Duodenal mucosa (tissue), 2 donors: Measurements from ENCODE around the gene NSUN5.

Source experiments
- H3K27ac ChIP-seq: one replicate; pipeline ENCODE4 v1.7.0; 2013; ENCODE audit warnings: low read depth, low read length
- H3K27me3 ChIP-seq, 2 donors: one replicate each; pipeline ENCODE4 v1.7.0; 2013; ENCODE audit warnings: low read length in 2 of 2, control low read depth in 1 of 2; ENCODE audit not compliant: insufficient read depth in 2 of 2, control insufficient read depth in 1 of 2
- H3K36me3 ChIP-seq, 2 donors: one replicate each; pipeline ENCODE4 v1.7.0; 2013; ENCODE audit warnings: low read length in 2 of 2, control low read depth in 1 of 2; ENCODE audit not compliant: insufficient read depth in 2 of 2, control insufficient read depth in 1 of 2
- H3K4me1 ChIP-seq, 2 donors: one replicate each; pipeline ENCODE4 v1.7.0; 2013; ENCODE audit warnings: low read length in 2 of 2, control low read depth in 1 of 2; ENCODE audit not compliant: insufficient read depth in 2 of 2, control insufficient read depth in 1 of 2
- H3K4me3 ChIP-seq, 2 donors: one replicate each; pipeline ENCODE4 v1.7.0; 2013; ENCODE audit warnings: low read length in 2 of 2, low read depth in 1 of 2
- H3K9ac ChIP-seq, 2 donors: one replicate each; pipeline ENCODE4 v1.7.0; 2013; ENCODE audit warnings: low read length in 2 of 2, low read depth in 1 of 2
- H3K9me3 ChIP-seq, 2 donors: one replicate each; pipeline ENCODE4 v1.7.0; 2013; ENCODE audit warnings: low read length in 2 of 2, control low read depth in 1 of 2; ENCODE audit not compliant: control insufficient read depth in 1 of 2

The NSUN5 gene

DNA sequence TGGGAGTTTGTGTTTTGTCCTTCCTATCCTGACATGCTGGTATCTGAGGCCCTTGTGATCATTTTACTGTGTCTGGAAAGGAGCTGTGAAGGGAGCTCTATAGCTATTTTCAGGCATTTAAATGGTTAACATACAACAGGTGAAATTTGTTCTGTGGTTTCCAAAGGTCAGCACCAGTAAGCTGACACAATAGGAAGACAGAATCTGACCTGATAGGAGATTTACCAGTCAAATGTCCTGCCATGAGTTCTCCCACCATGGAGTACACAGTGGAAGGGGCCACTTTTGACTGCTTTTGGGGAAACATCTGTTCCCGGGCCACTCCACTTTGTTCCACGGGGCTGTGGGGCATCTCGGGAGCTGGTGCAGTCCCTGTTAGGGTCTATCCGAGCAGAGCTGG, 36.9 kb upstream of the NSUN5 start:
- Histone ChIP-seq H3K36me3 (no peaks in the 10 kb centered on the region), H3K9ac (no peak overlapping the region), H3K27ac (no peak overlapping the region), H3K27me3 (no peaks in the 10 kb centered on the region), H3K4me3 (no peak overlapping the region), H3K4me1 (peaks cover 0 to 8% of the 10 kb centered on the region in 2 donors), H3K9me3 (no peaks in the 10 kb centered on the region)

DNA sequence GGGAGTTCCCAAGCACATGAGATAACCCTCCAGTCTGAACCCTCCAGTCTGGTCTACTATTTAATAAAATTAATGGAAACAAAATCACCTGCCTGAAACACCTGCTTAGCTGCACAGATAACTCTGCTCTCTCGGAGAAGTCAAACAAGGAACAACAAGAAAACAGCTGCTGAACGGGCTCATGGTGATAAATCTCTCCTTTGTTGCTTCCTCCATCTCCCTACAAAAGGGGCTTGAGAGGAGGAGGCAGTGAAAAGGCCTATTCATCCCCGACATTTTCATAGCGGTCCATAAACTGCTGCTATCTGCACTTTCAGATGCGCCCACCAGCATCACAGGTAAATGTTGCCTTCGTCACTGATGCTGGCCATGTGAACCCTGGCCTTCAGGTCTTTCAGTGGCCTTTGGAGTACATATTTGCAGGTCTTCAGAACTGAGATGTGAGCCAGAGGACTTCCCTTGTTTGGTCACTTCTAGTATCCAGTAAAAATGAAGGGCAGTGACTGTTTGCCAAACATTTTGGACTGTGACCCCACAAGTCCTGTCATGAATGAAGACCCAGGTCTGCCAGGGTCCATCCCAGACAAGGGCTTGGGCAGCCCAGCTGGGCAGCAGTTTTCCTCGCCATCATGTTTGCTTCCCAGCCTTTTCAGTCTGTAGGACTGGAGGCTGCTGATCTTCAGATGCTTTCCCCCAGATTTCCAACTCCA, 35.2 kb upstream of the NSUN5 start:
- H3K4me3 ChIP-seq = no peak overlapping the region
- H3K9ac ChIP-seq = no peak overlapping the region
- no peaks in the 10 kb centered on the region for H3K9me3 ChIP-seq
- H3K36me3 ChIP-seq = no peaks in the 10 kb centered on the region
- peaks cover 0 to 8% of the 10 kb centered on the region in 2 donors for H3K4me1 ChIP-seq
- no peak overlapping the region for H3K27ac ChIP-seq
- H3K27me3 ChIP-seq = no peaks in the 10 kb centered on the region

DNA sequence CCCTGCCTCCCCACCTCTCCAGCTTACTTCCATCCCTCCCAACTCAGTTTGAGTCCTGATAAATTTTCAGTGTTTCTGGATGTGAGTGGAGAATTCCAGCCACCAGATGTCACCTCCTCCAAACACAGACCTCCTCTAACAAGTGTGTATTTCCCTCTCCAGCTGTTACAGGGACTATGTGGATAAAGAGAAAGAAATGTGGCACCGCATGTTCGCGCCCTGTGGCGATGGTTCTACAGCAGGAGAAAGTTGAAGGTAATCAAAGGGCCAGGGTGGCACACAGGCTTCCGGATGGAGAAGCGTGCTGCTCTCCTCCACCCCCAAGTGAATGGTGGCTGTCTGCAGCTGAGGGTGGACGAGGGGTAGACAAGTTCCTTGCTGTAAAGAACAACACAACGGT, 34.0 kb upstream of the NSUN5 start:
- H3K36me3 ChIP-seq = no peaks in the 10 kb centered on the region
- no peak overlapping the region for H3K4me3 ChIP-seq
- H3K9ac ChIP-seq = no peak overlapping the region
- no peak overlapping the region for H3K27ac ChIP-seq
- H3K27me3 ChIP-seq = no peaks in the 10 kb centered on the region
- H3K9me3 ChIP-seq = no peaks in the 10 kb centered on the region
- peaks cover 0 to 8% of the 10 kb centered on the region in 2 donors for H3K4me1 ChIP-seq

DNA sequence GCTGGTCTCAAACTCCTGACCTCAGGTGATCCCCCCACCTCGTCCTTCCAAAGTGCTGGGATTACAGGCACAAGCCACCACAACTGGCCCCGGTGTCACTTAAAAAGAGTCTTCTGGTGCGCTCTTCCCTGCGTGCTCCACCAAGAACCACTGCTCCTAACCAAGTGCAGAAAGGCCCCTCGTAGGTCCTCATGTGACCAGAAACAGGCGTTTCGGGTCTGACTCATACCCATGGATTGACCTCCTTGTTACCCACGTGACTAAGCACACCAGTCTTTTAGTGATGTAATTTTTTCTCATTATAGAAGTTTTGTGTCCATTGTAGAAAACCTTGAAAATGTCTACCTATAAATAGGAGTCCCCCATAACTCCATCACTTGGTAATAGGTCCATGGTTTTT, 33.3 kb upstream of the NSUN5 start:
- Histone ChIP-seq H3K4me1 (peaks cover 0 to 8% of the 10 kb centered on the region in 2 donors), H3K4me3 (no peak overlapping the region), H3K9me3 (no peaks in the 10 kb centered on the region), H3K27ac (no peak overlapping the region), H3K36me3 (no peaks in the 10 kb centered on the region), H3K9ac (no peak overlapping the region), H3K27me3 (no peaks in the 10 kb centered on the region)

DNA sequence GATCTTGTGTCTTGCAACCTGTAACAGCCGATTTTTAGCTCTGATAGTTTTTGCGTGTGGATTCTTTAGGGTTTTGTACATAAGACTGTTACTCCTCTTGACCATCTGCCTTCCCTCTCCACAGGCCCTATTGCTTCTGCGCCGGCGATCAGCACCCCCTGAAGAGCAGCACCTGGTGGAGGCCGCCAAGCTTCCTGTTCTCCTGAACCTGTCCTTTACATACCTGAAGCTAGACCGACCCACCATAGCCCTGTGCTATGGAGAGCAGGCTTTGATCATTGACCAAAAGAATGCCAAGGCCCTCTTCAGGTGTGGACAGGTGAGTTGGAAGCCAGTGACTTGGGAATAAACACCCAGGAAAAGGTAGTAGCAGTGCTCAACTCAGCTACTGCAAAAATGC, 31.9 kb upstream of the NSUN5 start:
- Histone ChIP-seq H3K9me3 (no peaks in the 10 kb centered on the region), H3K4me3 (no peak overlapping the region), H3K27ac (no peak overlapping the region), H3K4me1 (peaks cover 0 to 5% of the 10 kb centered on the region in 2 donors), H3K9ac (no peak overlapping the region), H3K27me3 (no peaks in the 10 kb centered on the region), H3K36me3 (no peaks in the 10 kb centered on the region)

DNA sequence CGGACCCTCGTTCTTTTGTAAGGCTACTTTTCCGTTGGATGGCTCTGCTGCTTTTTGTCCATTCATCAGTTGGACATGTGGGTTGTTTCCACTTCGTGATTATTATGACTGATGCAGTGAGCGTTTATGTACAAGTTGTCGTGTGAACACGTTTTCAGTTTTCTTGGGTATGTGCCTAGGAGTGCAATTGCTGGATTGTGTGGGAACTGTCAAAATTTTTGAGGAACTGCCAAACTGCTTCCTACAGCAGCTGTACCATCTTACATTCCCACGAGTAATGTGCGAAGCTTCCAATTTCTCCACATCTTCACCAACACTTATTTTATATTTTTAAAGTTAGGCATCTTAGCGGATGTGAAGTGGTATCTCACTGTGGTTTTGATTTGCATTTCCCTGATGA, 29.7 kb upstream of the NSUN5 start:
- H3K36me3 ChIP-seq = no peaks in the 10 kb centered on the region
- H3K27me3 ChIP-seq = no peaks in the 10 kb centered on the region
- H3K9ac ChIP-seq = no peak overlapping the region
- no peaks in the 10 kb centered on the region for H3K4me1 ChIP-seq
- H3K9me3 ChIP-seq = no peaks in the 10 kb centered on the region
- H3K27ac ChIP-seq = no peak overlapping the region
- H3K4me3 ChIP-seq = no peak overlapping the region

DNA sequence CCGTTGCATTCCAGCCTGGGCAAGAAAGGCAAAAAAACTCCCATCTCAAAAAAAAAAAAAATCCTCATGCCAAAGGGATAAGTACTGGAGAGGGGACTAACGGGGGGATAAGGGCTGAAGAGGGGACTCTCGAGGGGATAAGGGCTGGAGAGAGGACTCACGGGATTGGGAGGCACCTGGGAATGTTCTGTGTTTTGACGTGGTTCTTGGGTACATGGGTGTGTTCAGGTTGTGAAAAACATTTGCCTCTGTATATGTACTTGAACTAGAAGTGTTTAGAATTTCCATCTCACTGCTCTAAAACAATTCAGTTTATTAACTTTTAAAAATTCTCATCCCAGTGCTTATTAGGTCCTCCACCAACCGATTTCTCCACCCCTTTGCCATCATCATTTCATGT, 23.8 kb upstream of the NSUN5 start:
- Histone ChIP-seq H3K27me3 (no peaks in the 10 kb centered on the region), H3K36me3 (no peaks in the 10 kb centered on the region), H3K4me1 (no peaks in the 10 kb centered on the region), H3K9ac (no peak overlapping the region), H3K4me3 (no peak overlapping the region), H3K9me3 (no peaks in the 10 kb centered on the region), H3K27ac (no peak overlapping the region)

DNA sequence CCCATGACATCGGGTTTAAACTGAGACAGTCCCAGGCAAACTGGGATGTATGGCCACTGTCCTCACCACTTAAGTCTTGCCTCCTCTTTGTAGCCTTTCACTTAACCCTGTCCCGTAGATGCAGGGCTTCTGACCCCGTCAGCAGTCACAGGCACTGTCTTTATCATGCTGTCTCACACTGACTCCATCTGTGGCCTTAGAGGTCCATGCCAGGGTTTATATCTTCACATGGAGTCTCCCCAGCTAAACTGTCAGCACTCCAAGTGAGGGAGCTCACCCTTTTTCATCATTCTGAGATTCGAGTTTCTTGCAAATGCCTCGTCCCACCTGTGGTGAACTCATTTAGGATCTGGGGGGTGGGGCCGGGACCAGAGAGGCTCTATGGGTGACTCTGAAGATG, 22.1 kb upstream of the NSUN5 start:
- Histone ChIP-seq H3K27me3 (no peaks in the 10 kb centered on the region), H3K4me1 (no peaks in the 10 kb centered on the region), H3K4me3 (no peak overlapping the region), H3K36me3 (no peaks in the 10 kb centered on the region), H3K27ac (no peak overlapping the region), H3K9ac (no peak overlapping the region), H3K9me3 (no peaks in the 10 kb centered on the region)

DNA sequence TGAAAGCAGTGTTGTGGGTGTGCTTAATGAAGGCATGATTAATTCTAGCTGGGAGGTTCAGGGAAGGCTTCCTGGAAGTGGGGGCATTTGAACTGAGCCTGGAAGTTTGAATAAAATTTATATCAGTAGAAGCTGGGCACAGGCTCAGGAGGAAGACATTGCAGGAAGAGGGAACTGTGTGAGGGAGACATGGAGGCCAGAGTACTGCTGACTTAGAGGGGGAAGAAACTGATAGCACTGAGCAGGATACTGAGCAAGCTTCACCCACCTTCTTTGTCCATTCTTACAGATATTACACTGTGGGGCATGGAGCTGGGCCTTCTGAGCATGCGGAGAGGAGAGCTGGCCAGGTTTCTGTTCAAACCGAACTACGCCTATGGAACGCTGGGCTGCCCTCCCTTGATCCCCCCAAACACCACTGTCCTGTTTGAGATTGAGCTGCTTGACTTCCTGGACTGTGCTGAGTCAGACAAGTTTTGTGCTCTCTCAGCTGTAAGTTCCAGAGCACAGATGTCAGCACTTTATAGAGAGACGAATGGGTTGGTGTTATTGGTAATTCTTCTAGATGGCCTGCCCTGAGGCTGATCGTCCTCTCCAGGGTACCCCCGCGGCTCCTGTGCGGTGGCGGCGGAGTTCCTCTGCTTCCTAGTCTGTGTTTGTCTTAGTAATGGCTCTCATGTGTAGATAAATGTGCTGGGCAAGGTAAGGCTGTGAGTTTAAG, 21.4 kb upstream of the NSUN5 start:
- H3K4me1 ChIP-seq = no peaks in the 10 kb centered on the region
- H3K9me3 ChIP-seq = no peaks in the 10 kb centered on the region
- no peak overlapping the region for H3K27ac ChIP-seq
- no peaks in the 10 kb centered on the region for H3K36me3 ChIP-seq
- H3K9ac ChIP-seq = no peak overlapping the region
- H3K27me3 ChIP-seq = no peaks in the 10 kb centered on the region
- H3K4me3 ChIP-seq = no peak overlapping the region

DNA sequence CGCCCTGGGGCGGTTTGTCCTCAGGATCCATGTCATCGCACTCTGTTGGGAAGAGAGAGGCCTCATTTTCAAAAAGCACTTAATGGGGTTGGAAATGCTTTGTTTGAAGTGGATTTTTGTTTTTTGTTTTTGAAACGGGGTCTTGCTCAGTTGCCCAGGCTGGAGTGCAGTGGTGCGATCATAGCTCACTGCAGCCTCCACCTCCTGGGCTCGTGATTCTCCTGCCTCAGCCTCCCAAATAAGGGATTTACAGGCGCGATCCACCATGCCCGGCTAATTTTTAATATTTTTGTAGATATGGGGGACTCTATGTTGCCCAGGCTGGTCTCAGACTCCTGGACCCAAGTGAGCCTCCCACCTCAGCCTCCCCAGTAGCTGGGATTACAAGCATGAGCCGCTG, 20.1 kb upstream of the NSUN5 start:
- Histone ChIP-seq H3K27me3 (no peaks in the 10 kb centered on the region), H3K36me3 (no peaks in the 10 kb centered on the region), H3K27ac (no peak overlapping the region), H3K9ac (no peak overlapping the region), H3K4me1 (peaks cover 0 to 4% of the 10 kb centered on the region in 2 donors), H3K4me3 (no peak overlapping the region), H3K9me3 (no peaks in the 10 kb centered on the region)
